ENCODE measurements around the gene BLTP2. TPM values are rescaled to one million over a fixed set of nuclear protein-coding genes. Genes with fewer than 3 reads are reported as not detected.

BLTP2 gene
- total and polyA plus RNA-seq, 10 of the 15 experiments (the other 5 are each of a cell fraction or from before 2014, with no cell fraction given): 14.2 to 151 (median 78.1) TPM

DNA sequence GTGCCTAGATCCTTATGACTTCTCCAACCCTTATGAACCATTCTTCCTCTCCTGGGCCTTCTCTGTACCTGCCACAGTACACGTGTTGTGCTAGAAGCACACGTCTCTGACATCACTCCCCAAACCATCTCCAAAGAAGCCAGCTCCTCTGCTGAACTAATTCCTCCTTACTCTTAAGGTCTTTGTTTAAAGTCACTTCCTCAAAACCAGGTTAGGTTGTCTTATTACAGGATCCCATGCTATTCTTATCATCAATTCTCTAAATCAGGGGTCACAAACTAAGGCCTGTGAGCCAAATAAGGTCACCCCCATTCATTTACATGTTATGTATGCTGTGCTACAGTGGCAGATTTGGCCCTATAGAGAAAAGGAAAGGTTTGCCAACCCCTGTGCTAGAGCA, 21.0 kb upstream of the BLTP2 start:
- no TSS peak for BruUV-seq (replicated peaks)
- Histone ChIP-seq H3K4me3 (no peak overlapping the region), H3K36me3 (ENCODE audit: control insufficient read depth in 2 of 2, insufficient read depth in 2 of 2, low read length in 1 of 2) (peaks cover 0 to 23% of the 10 kb centered on the region in 2 experiments; a peak in 2 of 4 replicates), H3K79me2 (ENCODE audit: control insufficient read depth, insufficient read depth, low read length) (peaks cover 57% of the 10 kb centered on the region), H3K9ac (ENCODE audit: control insufficient read depth, insufficient read depth, low read length) (no peak overlapping the region), H3K27me3 (replicated peaks in 1 of 2; ENCODE audit: control insufficient read depth in 2 of 2, insufficient read depth in 2 of 2, low read length in 1 of 2) (no peaks in the 10 kb centered on the region), H3K4me1 (ENCODE audit: control insufficient read depth, insufficient read depth, low read length) (peaks cover 3% of the 10 kb centered on the region; the same call in 1 of the 2 replicates), H3K27ac (ENCODE audit: control insufficient read depth, insufficient read depth) (no peak overlapping the region), H3K9me3 (replicated peaks; ENCODE audit: control insufficient read depth, insufficient read depth, low read length) (no peaks in the 10 kb centered on the region), H3K4me2 (ENCODE audit: control insufficient read depth, insufficient read depth) (no peak overlapping the region), H4K20me1 (ENCODE audit: control insufficient read depth, insufficient read depth) (peaks cover 4% of the 10 kb centered on the region; the same call in 1 of the 2 replicates), H2AFZ (ENCODE audit: control insufficient read depth, low read depth, low read length) (no peak overlapping the region)
- ATAC-seq: no peak
- CTCF ChIA-PET: interaction anchor here (1.2 kb wide), 1 partner anchor 19 kb away, joined by 6 read pairs; no protein-coding TSS in a partner anchor
- WGBS (ENCODE audit: insufficient coverage, insufficient replicate concordance, low lambda C conversion rate, missing lambda C conversion rate): 100% methylated on average over 2 of the region's 2 CpGs
- in situ Hi-C loops (cut with MboI): no loop called here
- no peak for FAIRE-seq
- TF ChIP-seq SPI1 (IDR thresholded peaks at IDR 0.05; ENCODE audit: borderline replicate concordance, insufficient read depth, low read depth, low read length): peak; percentile 60; the same call in 1 of the 2 replicates
- TF ChIP-seq, protein P1, sequence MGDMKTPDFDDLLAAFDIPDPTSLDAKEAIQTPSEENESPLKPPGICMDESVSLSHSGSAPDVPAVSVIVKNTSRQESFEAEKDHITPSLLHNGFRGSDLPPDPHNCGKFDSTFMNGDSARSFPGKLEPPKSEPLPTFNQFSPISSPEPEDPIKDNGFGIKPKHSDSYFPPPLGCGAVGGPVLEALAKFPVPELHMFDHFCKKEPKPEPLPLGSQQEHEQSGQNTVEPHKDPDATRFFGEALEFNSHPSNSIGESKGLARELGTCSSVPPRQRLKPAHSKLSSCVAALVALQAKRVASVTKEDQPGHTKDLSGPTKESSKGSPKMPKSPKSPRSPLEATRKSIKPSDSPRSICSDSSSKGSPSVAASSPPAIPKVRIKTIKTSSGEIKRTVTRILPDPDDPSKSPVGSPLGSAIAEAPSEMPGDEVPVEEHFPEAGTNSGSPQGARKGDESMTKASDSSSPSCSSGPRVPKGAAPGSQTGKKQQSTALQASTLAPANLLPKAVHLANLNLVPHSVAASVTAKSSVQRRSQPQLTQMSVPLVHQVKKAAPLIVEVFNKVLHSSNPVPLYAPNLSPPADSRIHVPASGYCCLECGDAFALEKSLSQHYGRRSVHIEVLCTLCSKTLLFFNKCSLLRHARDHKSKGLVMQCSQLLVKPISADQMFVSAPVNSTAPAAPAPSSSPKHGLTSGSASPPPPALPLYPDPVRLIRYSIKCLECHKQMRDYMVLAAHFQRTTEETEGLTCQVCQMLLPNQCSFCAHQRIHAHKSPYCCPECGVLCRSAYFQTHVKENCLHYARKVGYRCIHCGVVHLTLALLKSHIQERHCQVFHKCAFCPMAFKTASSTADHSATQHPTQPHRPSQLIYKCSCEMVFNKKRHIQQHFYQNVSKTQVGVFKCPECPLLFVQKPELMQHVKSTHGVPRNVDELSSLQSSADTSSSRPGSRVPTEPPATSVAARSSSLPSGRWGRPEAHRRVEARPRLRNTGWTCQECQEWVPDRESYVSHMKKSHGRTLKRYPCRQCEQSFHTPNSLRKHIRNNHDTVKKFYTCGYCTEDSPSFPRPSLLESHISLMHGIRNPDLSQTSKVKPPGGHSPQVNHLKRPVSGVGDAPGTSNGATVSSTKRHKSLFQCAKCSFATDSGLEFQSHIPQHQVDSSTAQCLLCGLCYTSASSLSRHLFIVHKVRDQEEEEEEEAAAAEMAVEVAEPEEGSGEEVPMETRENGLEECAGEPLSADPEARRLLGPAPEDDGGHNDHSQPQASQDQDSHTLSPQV (IDR thresholded peaks at IDR 0.05): no peak
- DNase-seq (ENCODE audit: low read depth, low spot score): no peak
- RAD21 ChIA-PET (ENCODE audit: unreplicated experiment): interaction anchor here (1.3 kb wide), 1 partner anchor 451 kb away, joined by 4 read pairs; no protein-coding TSS in a partner anchor
- POLR2A ChIA-PET: no interaction called here
- SMC1A ChIA-PET (ENCODE audit: uncharacterized antibody, unreplicated experiment): interaction anchor here (1.3 kb wide), 1 partner anchor 13 kb away, joined by 3 read pairs; no protein-coding TSS in a partner anchor
- intact Hi-C loops (cut with micrococcal nuclease; ENCODE audit: unreplicated experiment): no loop called here
